WTC11 (cell line): ENCODE data around the gene FBN3. TPM values are rescaled to one million over a fixed set of nuclear protein-coding genes. Genes with fewer than 3 reads are reported as not detected.
A peak's percentile ranks its signal among the peaks of the same experiment; 100 is the strongest.

Experiments
- ATAC-seq: fragments of 200-7000 bp; cut with Tn5 transposase; 2 replicates; pipeline ENCODE4 v1.10.0; 2021; ENCODE audit warnings: mild to moderate bottlenecking, moderate library complexity
- CTCF ChIA-PET: fragments of 300-600 bp; sonication (Branson Sonifier 250); formaldehyde crosslinking; loops from one replicate; lab custom pipeline; 2021; ENCODE audit warnings: antibody characterized with exemption; lab: Charles Lee
- POLR2A ChIA-PET: fragments of 350-600 bp; sonication (Branson Sonifier 250); formaldehyde crosslinking; loops from one replicate; lab custom pipeline; 2021; ENCODE audit warnings: antibody characterized with exemption; lab: Charles Lee
- DNase-seq: peaks from one replicate; pipeline ENCODE4 v3.0.0; 2021; ENCODE audit warnings: low spot score
- H3K27ac Mint-ChIP-seq: 2 replicates; pipeline ENCODE4 v1.8.0; 2021; ENCODE audit warnings: mixed read lengths
- H3K27me3 Mint-ChIP-seq: 2 replicates; pipeline ENCODE4 v1.8.0; 2021; ENCODE audit warnings: low read depth, mild to moderate bottlenecking, moderate library complexity, mixed read lengths
- H3K36me3 Mint-ChIP-seq: 2 replicates; pipeline ENCODE4 v1.8.0; 2021; ENCODE audit warnings: mixed read lengths
- H3K4me1 Mint-ChIP-seq: 2 replicates; pipeline ENCODE4 v1.8.0; 2022; ENCODE audit warnings: mixed read lengths
- H3K4me3 Mint-ChIP-seq: 2 replicates; pipeline ENCODE4 v1.8.0; 2021; ENCODE audit warnings: mild to moderate bottlenecking, moderate library complexity, mixed read lengths
- H3K9me3 Mint-ChIP-seq: 2 replicates; pipeline ENCODE4 v1.8.0; 2021; ENCODE audit warnings: mixed read lengths
- ATF1 ChIP-seq: sonication (generic); formaldehyde crosslinking; IDR thresholded peaks from 2 replicates; pipeline ENCODE4 v1.8.1; 2023; ENCODE audit warnings: mild to moderate bottlenecking, moderate library complexity, missing genetic modification reagents
- CBFB ChIP-seq: sonication (generic); formaldehyde crosslinking; IDR thresholded peaks from 2 replicates; pipeline ENCODE4 v1.8.1; 2022; ENCODE audit warnings: mild to moderate bottlenecking, low read depth, missing genetic modification reagents
- FOXK1 ChIP-seq: sonication (generic); formaldehyde crosslinking; IDR thresholded peaks from 2 replicates; pipeline ENCODE4 v1.8.0; 2022; ENCODE audit warnings: mild to moderate bottlenecking, moderate library complexity, missing genetic modification reagents
- GABPB1 ChIP-seq: sonication (generic); formaldehyde crosslinking; IDR thresholded peaks from 2 replicates; pipeline ENCODE4 v1.8.1; 2023; ENCODE audit warnings: mild to moderate bottlenecking, missing genetic modification reagents
- NFATC4 ChIP-seq: fragments of 250-450 bp; sonication (Bioruptor Pico); IDR thresholded peaks from 2 replicates; pipeline ENCODE4 v1.9.0; 2021; ENCODE audit warnings: mild to moderate bottlenecking
- NR1H2 ChIP-seq: sonication (generic); formaldehyde crosslinking; IDR thresholded peaks from 2 replicates; pipeline ENCODE4 v1.9.0; 2021; ENCODE audit warnings: mild to moderate bottlenecking, moderate library complexity, missing genetic modification reagents
- NR2C2 ChIP-seq: sonication (generic); formaldehyde crosslinking; IDR thresholded peaks from 2 replicates; pipeline ENCODE4 v1.8.0; 2022; ENCODE audit warnings: mild to moderate bottlenecking, missing genetic modification reagents
- RELA ChIP-seq: sonication (generic); formaldehyde crosslinking; IDR thresholded peaks from 2 replicates; pipeline ENCODE4 v1.8.1; 2022; ENCODE audit warnings: missing genetic modification reagents, mild to moderate bottlenecking, borderline replicate concordance
- SOX15 ChIP-seq: fragments of 250-450 bp; sonication (Bioruptor Pico); IDR thresholded peaks from 2 replicates; pipeline ENCODE4 v1.9.0; 2021; ENCODE audit warnings: mild to moderate bottlenecking
- TEAD1 ChIP-seq: sonication (generic); formaldehyde crosslinking; IDR thresholded peaks from 2 replicates; pipeline ENCODE4 v1.8.0; 2022; ENCODE audit warnings: mild to moderate bottlenecking, missing genetic modification reagents
- ZNF121 ChIP-seq: sonication (generic); formaldehyde crosslinking; IDR thresholded peaks from 2 replicates; pipeline ENCODE4 v1.8.0; 2023; ENCODE audit warnings: missing genetic modification reagents
- ZNF317 ChIP-seq: sonication (generic); formaldehyde crosslinking; IDR thresholded peaks from 2 replicates; pipeline ENCODE4 v1.8.1; 2023; ENCODE audit warnings: low read depth, mild to moderate bottlenecking, moderate library complexity, missing genetic modification reagents, borderline replicate concordance
- ZNF396 ChIP-seq: fragments of 250-450 bp; sonication (Bioruptor Pico); IDR thresholded peaks from 2 replicates; pipeline ENCODE4 v1.8.0; 2021; ENCODE audit warnings: mild to moderate bottlenecking, moderate library complexity, borderline replicate concordance
- total RNA-seq: library from RNA; stranded (reverse); gene quantifications from 3 replicates; pipeline ENCODE4 v1.2.3, GENCODE V29; 2021
- TF ChIP-seq, protein P1 (sequence below): sonication (generic); formaldehyde crosslinking; conservative IDR thresholded peaks from 2 replicates; pipeline ENCODE4 v1.8.1; 2022; ENCODE audit warnings: mild to moderate bottlenecking, missing genetic modification reagents
- TF ChIP-seq, protein P2 (sequence below): sonication (generic); formaldehyde crosslinking; IDR thresholded peaks from 2 replicates; pipeline ENCODE4 v1.8.0; 2023; ENCODE audit warnings: missing genetic modification reagents, mild to moderate bottlenecking, borderline replicate concordance
- TF ChIP-seq, protein P3 (sequence below): sonication (generic); formaldehyde crosslinking; IDR thresholded peaks from 2 replicates; pipeline ENCODE4 v1.8.0; 2022; ENCODE audit warnings: missing genetic modification reagents
- TF ChIP-seq, protein P4 (sequence below): sonication (generic); formaldehyde crosslinking; IDR thresholded peaks from 2 replicates; pipeline ENCODE4 v1.8.1; 2022; ENCODE audit warnings: mild to moderate bottlenecking, moderate library complexity, missing genetic modification reagents
- TF ChIP-seq, protein P5 (sequence below): sonication (generic); formaldehyde crosslinking; IDR thresholded peaks from 2 replicates; pipeline ENCODE4 v1.8.1; 2023; ENCODE audit warnings: mild to moderate bottlenecking, missing genetic modification reagents

Gene FBN3
- total RNA-seq, 1 experiment from 2014 or later: 54.8 TPM

DNA sequence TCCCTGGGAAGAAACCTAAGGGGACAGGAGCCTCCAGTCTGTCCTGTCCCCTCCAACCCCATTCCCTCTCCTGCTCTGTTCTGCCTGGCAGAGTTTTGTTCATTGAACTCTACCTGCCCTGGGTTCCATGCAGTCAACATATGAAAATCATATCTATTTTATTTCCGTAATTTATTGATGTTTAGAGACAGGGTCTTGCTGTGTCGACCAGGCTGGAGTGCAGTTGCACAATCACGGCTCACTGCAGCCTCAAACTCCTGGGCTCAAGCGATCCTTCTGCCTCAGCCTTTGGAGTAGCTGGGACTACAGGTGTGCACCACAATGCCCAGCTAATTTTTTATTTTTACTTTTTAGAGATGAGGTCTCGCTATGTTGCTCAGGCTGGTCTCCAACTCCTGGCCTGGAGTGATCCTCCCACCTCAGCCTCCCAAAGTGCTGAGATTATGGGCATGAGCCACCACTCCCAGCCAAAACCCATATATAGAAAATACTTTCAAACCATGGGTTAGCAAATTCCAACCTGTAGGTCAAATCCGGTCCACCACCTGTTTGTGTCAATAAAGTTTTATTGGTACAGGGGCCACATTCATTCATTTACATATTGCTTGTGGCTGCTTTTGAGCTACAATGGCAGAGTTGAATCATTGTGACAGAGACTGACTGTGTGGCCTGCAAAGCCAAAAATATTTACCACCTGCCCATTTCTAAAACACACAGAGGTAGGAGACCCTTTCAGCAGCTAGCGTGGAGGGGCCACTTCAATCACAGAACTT lies 39.3 kb downstream of the FBN3 start:
- Mint-ChIP-seq H3K27me3 (no peaks in the 10 kb centered on the region), H3K9me3 (no peaks in the 10 kb centered on the region), H3K4me3 (no peak overlapping the region), H3K4me1 (no peaks in the 10 kb centered on the region), H3K36me3 (peaks cover 49% of the 10 kb centered on the region), H3K27ac (no peak overlapping the region)
- POLR2A ChIA-PET: no interaction called here
- ATAC-seq (no peak), DNase-seq (no peak)
- no peak for TF ChIP-seq GABPB1 (CRISPR knock-in tag)
- TF ChIP-seq, protein P1, sequence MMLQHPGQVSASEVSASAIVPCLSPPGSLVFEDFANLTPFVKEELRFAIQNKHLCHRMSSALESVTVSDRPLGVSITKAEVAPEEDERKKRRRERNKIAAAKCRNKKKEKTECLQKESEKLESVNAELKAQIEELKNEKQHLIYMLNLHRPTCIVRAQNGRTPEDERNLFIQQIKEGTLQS (CRISPR knock-in tag): no peak
- no peak for TF ChIP-seq RELA (CRISPR knock-in tag)
- TF ChIP-seq ZNF121: peak; percentile 42; the same call in 1 of the 2 replicates
- CTCF ChIA-PET: interaction anchor here (0.5 to 1.7 kb wide), 2 partner anchors 108 to 114 kb away, joined by 3 to 8 read pairs; no protein-coding TSS in a partner anchor

DNA sequence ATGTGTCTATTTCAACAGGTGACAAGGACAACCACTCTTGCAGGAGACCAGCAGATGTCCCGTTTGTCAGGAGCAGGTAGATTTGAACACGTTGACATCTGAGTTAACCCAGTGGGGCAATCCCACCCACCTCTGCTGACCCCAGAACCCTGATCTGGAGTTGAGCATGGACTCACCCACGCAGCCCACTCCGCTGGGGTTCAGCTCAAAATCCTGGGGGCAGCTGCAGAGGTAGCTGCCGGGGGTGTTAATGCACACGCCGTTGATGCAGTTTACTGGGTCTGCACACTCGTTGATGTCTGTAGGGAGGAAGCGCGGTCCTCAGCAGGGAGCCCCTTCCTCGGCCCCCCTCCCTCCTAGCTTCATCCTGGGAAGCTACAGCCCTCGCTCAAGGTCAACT lies 39.9 kb downstream of the FBN3 start:
- Mint-ChIP-seq H3K36me3 (peaks cover 49% of the 10 kb centered on the region), H3K9me3 (no peaks in the 10 kb centered on the region), H3K27me3 (no peaks in the 10 kb centered on the region), H3K27ac (no peak overlapping the region)
- CTCF ChIA-PET: interaction anchor here (1.7 kb wide), 1 partner anchor 107 kb away, joined by 8 read pairs; no protein-coding TSS in a partner anchor
- TF ChIP-seq NFATC4 (CRISPR knock-in tag) (no peak), SOX15 (CRISPR knock-in tag) (no peak)
- TF ChIP-seq, all 79 proteins: peak for 0
- Mint-ChIP-seq H3K4me3 (no peak overlapping the region), H3K4me1 (no peaks in the 10 kb centered on the region)
- no peak for DNase-seq
- POLR2A ChIA-PET: no interaction called here
- ATAC-seq: no peak

DNA sequence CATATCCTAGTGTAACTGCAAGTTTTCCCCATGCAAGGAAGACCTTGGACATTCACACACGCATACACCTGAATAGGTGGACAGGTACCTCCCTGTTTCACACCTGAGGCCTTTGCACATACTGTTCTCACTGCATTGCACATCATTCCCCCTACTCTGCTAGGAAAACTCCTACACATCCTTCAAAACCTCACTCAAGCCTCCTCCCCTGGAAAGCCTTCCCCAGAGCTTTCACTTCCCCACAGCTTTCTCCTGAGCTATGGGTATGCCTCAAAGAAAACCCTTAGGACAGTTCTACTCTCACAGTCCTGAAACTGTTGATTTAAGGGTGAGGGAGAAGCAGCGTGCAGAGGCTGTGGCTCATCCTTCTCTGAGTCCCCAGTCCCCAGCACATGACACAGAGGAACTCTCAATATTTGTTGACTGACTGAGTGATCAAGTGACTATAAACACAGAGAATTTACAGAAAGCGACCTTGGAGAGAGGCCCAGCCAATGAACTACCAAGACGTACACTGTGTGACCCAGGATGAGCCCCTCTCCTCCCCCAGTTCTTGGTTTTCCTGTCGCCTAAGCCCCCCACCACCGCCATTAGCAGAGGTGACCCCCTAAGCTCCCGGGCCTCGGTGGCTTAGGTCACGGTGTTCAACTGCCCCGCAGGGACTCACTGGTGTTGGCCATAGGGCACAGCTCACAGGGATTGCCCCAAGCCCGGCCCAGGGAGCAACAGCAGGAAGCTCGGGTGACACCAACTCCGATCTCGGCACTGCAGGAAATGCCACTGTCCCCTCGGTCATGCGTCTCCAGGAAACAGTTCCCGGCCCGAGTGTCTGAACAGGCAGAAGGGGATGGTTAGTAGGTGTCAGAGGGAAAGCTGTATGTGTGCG lies 40.6 kb downstream of the FBN3 start:
- Mint-ChIP-seq H3K9me3 (no peaks in the 10 kb centered on the region), H3K27me3 (no peaks in the 10 kb centered on the region), H3K4me1 (no peaks in the 10 kb centered on the region), H3K27ac (no peak overlapping the region), H3K36me3 (peaks cover 52% of the 10 kb centered on the region), H3K4me3 (no peak overlapping the region)
- POLR2A ChIA-PET: no interaction called here
- ATAC-seq (no peak), DNase-seq (no peak)
- CTCF ChIA-PET: interaction anchor here (1.7 kb wide), 1 partner anchor 107 kb away, joined by 8 read pairs; no protein-coding TSS in a partner anchor
- TF ChIP-seq, protein P2, sequence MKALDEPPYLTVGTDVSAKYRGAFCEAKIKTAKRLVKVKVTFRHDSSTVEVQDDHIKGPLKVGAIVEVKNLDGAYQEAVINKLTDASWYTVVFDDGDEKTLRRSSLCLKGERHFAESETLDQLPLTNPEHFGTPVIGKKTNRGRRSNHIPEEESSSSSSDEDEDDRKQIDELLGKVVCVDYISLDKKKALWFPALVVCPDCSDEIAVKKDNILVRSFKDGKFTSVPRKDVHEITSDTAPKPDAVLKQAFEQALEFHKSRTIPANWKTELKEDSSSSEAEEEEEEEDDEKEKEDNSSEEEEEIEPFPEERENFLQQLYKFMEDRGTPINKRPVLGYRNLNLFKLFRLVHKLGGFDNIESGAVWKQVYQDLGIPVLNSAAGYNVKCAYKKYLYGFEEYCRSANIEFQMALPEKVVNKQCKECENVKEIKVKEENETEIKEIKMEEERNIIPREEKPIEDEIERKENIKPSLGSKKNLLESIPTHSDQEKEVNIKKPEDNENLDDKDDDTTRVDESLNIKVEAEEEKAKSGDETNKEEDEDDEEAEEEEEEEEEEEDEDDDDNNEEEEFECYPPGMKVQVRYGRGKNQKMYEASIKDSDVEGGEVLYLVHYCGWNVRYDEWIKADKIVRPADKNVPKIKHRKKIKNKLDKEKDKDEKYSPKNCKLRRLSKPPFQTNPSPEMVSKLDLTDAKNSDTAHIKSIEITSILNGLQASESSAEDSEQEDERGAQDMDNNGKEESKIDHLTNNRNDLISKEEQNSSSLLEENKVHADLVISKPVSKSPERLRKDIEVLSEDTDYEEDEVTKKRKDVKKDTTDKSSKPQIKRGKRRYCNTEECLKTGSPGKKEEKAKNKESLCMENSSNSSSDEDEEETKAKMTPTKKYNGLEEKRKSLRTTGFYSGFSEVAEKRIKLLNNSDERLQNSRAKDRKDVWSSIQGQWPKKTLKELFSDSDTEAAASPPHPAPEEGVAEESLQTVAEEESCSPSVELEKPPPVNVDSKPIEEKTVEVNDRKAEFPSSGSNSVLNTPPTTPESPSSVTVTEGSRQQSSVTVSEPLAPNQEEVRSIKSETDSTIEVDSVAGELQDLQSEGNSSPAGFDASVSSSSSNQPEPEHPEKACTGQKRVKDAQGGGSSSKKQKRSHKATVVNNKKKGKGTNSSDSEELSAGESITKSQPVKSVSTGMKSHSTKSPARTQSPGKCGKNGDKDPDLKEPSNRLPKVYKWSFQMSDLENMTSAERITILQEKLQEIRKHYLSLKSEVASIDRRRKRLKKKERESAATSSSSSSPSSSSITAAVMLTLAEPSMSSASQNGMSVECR: no peak
- TF ChIP-seq NR2C2 (CRISPR knock-in tag) (no peak), FOXK1 (CRISPR knock-in tag) (no peak), NR1H2 (no peak), TEAD1 (CRISPR knock-in tag) (no peak), ZNF396 (CRISPR knock-in tag) (no peak), ZNF317 (no peak), ATF1 (CRISPR knock-in tag) (no peak), CBFB (CRISPR knock-in tag) (no peak)
- TF ChIP-seq, protein P3, sequence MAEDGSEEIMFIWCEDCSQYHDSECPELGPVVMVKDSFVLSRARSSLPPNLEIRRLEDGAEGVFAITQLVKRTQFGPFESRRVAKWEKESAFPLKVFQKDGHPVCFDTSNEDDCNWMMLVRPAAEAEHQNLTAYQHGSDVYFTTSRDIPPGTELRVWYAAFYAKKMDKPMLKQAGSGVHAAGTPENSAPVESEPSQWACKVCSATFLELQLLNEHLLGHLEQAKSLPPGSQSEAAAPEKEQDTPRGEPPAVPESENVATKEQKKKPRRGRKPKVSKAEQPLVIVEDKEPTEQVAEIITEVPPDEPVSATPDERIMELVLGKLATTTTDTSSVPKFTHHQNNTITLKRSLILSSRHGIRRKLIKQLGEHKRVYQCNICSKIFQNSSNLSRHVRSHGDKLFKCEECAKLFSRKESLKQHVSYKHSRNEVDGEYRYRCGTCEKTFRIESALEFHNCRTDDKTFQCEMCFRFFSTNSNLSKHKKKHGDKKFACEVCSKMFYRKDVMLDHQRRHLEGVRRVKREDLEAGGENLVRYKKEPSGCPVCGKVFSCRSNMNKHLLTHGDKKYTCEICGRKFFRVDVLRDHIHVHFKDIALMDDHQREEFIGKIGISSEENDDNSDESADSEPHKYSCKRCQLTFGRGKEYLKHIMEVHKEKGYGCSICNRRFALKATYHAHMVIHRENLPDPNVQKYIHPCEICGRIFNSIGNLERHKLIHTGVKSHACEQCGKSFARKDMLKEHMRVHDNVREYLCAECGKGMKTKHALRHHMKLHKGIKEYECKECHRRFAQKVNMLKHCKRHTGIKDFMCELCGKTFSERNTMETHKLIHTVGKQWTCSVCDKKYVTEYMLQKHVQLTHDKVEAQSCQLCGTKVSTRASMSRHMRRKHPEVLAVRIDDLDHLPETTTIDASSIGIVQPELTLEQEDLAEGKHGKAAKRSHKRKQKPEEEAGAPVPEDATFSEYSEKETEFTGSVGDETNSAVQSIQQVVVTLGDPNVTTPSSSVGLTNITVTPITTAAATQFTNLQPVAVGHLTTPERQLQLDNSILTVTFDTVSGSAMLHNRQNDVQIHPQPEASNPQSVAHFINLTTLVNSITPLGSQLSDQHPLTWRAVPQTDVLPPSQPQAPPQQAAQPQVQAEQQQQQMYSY (CRISPR knock-in tag): no peak
- TF ChIP-seq, protein P4, sequence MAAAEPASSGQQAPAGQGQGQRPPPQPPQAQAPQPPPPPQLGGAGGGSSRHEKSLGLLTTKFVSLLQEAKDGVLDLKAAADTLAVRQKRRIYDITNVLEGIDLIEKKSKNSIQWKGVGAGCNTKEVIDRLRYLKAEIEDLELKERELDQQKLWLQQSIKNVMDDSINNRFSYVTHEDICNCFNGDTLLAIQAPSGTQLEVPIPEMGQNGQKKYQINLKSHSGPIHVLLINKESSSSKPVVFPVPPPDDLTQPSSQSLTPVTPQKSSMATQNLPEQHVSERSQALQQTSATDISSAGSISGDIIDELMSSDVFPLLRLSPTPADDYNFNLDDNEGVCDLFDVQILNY (CRISPR knock-in tag): no peak
- TF ChIP-seq, protein P5, sequence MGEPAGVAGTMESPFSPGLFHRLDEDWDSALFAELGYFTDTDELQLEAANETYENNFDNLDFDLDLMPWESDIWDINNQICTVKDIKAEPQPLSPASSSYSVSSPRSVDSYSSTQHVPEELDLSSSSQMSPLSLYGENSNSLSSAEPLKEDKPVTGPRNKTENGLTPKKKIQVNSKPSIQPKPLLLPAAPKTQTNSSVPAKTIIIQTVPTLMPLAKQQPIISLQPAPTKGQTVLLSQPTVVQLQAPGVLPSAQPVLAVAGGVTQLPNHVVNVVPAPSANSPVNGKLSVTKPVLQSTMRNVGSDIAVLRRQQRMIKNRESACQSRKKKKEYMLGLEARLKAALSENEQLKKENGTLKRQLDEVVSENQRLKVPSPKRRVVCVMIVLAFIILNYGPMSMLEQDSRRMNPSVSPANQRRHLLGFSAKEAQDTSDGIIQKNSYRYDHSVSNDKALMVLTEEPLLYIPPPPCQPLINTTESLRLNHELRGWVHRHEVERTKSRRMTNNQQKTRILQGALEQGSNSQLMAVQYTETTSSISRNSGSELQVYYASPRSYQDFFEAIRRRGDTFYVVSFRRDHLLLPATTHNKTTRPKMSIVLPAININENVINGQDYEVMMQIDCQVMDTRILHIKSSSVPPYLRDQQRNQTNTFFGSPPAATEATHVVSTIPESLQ (CRISPR knock-in tag): no peak
